CD4-positive, alpha-beta T cell treated with Interferon alpha-2 for 1 hour (primary cell): ENCODE results near the gene CAMK1D.
A peak's percentile ranks its signal among the peaks of the same experiment; 100 is the strongest.

ENCODE experiments used
- DNase-seq, 2 donors: peaks; one replicate each; pipeline ENCODE4 v3.0.0-alpha.2; 2020 to 2022

The CAMK1D gene

GRCh38 chr10:12500381-12501303 lies 151.3 kb downstream of the CAMK1D start:
- no peak for DNase-seq

- DNase-seq = no peak
Measured at GRCh38 chr10:12501324-12501723, 152.0 kb downstream of the CAMK1D start.

- DNase-seq = no peak
Measured at GRCh38 chr10:12501841-12502525, 152.6 kb downstream of the CAMK1D start.

GRCh38 chr10:12502526-12503274 lies 153.4 kb downstream of the CAMK1D start:
- DNase-seq = no peak

- DNase-seq = no peak
Measured at GRCh38 chr10:12503311-12503710, 154.0 kb downstream of the CAMK1D start.

GRCh38 chr10:12504176-12504575 lies 154.8 kb downstream of the CAMK1D start:
- DNase-seq = no peak

GRCh38 chr10:12504628-12505027 lies 155.3 kb downstream of the CAMK1D start:
- no peak for DNase-seq

- DNase-seq = no peak
Measured at GRCh38 chr10:12505683-12506082, 156.3 kb downstream of the CAMK1D start.

GRCh38 chr10:12507165-12507850 lies 158.0 kb downstream of the CAMK1D start:
- DNase-seq = peak in 1 of 2 donors; percentile 10

GRCh38 chr10:12508165-12508564 lies 158.8 kb downstream of the CAMK1D start:
- DNase-seq = no peak

- no peak for DNase-seq
Measured at GRCh38 chr10:12509016-12509793, 159.9 kb downstream of the CAMK1D start.

- DNase-seq = no peak
Measured at GRCh38 chr10:12509794-12510100, 160.4 kb downstream of the CAMK1D start.

- DNase-seq = no peak
Measured at GRCh38 chr10:12510501-12510941, 161.2 kb downstream of the CAMK1D start.

GRCh38 chr10:12510984-12511383 lies 161.6 kb downstream of the CAMK1D start:
- DNase-seq = no peak

- no peak for DNase-seq
Measured at GRCh38 chr10:12511651-12512050, 162.3 kb downstream of the CAMK1D start.

- no peak for DNase-seq
Measured at GRCh38 chr10:12512332-12513002, 163.1 kb downstream of the CAMK1D start.

GRCh38 chr10:12513003-12513365 lies 163.6 kb downstream of the CAMK1D start:
- DNase-seq = no peak

- DNase-seq = no peak
Measured at GRCh38 chr10:12513775-12514673, 164.7 kb downstream of the CAMK1D start.

- DNase-seq = no peak
Measured at GRCh38 chr10:12518024-12518423, 168.7 kb downstream of the CAMK1D start.

- no peak for DNase-seq
Measured at GRCh38 chr10:12521423-12521822, 172.1 kb downstream of the CAMK1D start.
